ENCODE measurements around the gene ABTB2. TPM values are rescaled to one million over a fixed set of nuclear protein-coding genes. Genes with fewer than 3 reads are reported as not detected.

ABTB2 gene
- total and polyA plus RNA-seq, 2 of the 8 experiments (the other 6 are each of a cell fraction or from before 2014, with no cell fraction given), result 7.7 to 10.2 TPM

DNA sequence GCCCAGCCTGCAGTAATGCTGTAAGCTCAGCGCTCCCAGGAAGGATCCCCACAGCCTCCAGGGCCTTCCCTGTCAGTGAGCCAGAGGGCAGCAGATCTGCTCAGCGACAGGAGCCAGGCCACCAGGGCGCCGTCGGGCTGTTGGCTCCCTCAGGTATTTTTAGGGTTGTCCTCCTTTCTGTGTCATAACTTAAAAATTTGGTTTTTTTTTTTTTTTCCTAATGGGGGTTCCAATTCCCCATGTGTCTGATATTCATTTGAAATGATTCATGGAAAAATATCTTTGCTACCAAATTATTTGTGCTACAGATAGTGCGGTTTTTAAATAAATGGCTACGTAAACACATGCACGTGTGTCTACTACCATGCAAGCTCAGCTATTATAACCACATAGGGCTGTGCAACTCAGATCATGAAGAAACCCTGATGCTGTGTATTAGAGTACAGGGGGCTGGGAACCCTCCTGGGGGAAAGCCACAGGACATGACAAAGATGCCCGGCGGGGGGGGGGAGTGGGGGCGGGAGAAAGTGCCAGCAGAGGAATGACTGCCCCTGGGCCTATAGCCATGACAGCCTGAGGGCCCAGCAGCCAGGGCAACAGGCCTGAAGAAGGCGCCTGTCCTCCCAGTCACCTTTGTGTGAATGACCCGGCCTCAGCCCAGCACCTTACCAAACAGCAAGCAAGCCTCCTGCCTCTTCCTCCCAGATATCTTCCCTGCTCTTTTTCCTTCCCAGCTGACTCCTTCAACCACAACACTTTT is 163.1 kb downstream of the ABTB2 start:
- no peak overlapping the region for H2BK20ac ChIP-seq (ENCODE audit: low read length)
- H3K23ac ChIP-seq (ENCODE audit: insufficient read length), result no peak overlapping the region
- H2BK5ac ChIP-seq (ENCODE audit: low read depth, low read length), result 0 out of 2 replicates have a peak overlapping the region, but pooled peaks have one; percentile 66
- no peaks in the 10 kb centered on the region for H3K27me3 ChIP-seq (replicated peaks in 1 of 4; ENCODE audit: control insufficient read depth in 3 of 4, extremely low read depth in 1 of 4, insufficient read depth in 3 of 4, low read length in 3 of 4)
- no peak overlapping the region for H3K18ac ChIP-seq (ENCODE audit: extremely low read depth, low read length)
- no peak overlapping the region for H3K4me3 ChIP-seq (ENCODE audit: extremely low read depth in 1 of 4, insufficient read depth in 2 of 4, low read depth in 3 of 4, low read length in 4 of 4)
- CTCF ChIA-PET (ENCODE audit: partially characterized antibody), result interaction anchor here (0.6 to 2.4 kb wide), 20 partner anchors 8 to 163 kb away, joined by 3 to 14 read pairs (median 4); partner anchors contain the start of gene ABTB2
- no peaks in the 10 kb centered on the region for H3K9me3 ChIP-seq (ENCODE audit: insufficient read depth in 2 of 2, low read depth in 1 of 2, low read length in 1 of 2)
- no peak overlapping the region for H4K5ac ChIP-seq (ENCODE audit: insufficient read length, low read depth, low read length)
- no peak overlapping the region for H4K91ac ChIP-seq (replicated peaks; ENCODE audit: insufficient read length, low read length)
- no peak overlapping the region; the same call in 1 of the 2 replicates for H2AK5ac ChIP-seq (ENCODE audit: low read depth, low read length)
- H4K20me1 ChIP-seq (replicated peaks in 1 of 2; ENCODE audit: control insufficient read depth in 1 of 2, insufficient read depth in 2 of 2, low read length in 2 of 2), result no peaks in the 10 kb centered on the region
- H3K4me1 ChIP-seq (replicated peaks in 1 of 4; ENCODE audit: control insufficient read depth in 3 of 4, insufficient read depth in 4 of 4, low read length in 3 of 4), result peaks cover 0 to 13% (median 3%) of the 10 kb centered on the region in 4 experiments; a peak in 4 of 7 replicates
- no peak overlapping the region; a peak in 1 of 7 replicates for H3K9ac ChIP-seq (replicated peaks in 1 of 4; ENCODE audit: extremely low read depth in 1 of 4, low read depth in 3 of 4, low read length in 3 of 4)
- H2BK15ac ChIP-seq (ENCODE audit: low read length), result no peak overlapping the region
- FAIRE-seq, result no peak
- no peak overlapping the region for H3K4ac ChIP-seq (replicated peaks; ENCODE audit: insufficient read length, low read depth, low read length)
- peaks cover 1% of the 10 kb centered on the region for H3K79me1 ChIP-seq (ENCODE audit: low read depth, low read length)
- no peaks in the 10 kb centered on the region for H3K23me2 ChIP-seq (ENCODE audit: low read depth, low read length)
- 89% methylated on average over 10 of the region's 13 CpGs; no CpG with 5 or more reads in 1 of the 2 experiments for WGBS, 2 experiments (ENCODE audit: extremely low coverage in 1 of 2, insufficient coverage in 1 of 2, insufficient read length in 1 of 2, insufficient replicate concordance in 2 of 2, low coverage in 1 of 2, low lambda C conversion rate in 2 of 2, missing lambda C conversion rate in 1 of 2)
- DNase-seq (ENCODE audit: low read depth in 1 of 2, low spot score in 2 of 2), result no peak
- H4K8ac ChIP-seq (ENCODE audit: extremely low read depth, insufficient read depth, low read length), result no peak overlapping the region
- H3K36me3 ChIP-seq (ENCODE audit: control insufficient read depth in 2 of 4, insufficient read depth in 4 of 4, low read length in 3 of 4), result no peaks in the 10 kb centered on the region
- no peak overlapping the region for H2BK12ac ChIP-seq (ENCODE audit: low read depth, low read length)
- H2BK120ac ChIP-seq (replicated peaks; ENCODE audit: low read depth, low read length), result no peak overlapping the region
- H3K27ac ChIP-seq (ENCODE audit: low read depth, low read length), result no peak overlapping the region
- H3K79me2 ChIP-seq (ENCODE audit: control insufficient read depth in 1 of 2, insufficient read depth in 2 of 2, low read length in 2 of 2), result no peaks in the 10 kb centered on the region
- POLR2A ChIA-PET (ENCODE audit: partially characterized antibody), result interaction anchor here (2.5 kb wide), 1 partner anchor 10 kb away, joined by 7 read pairs; no protein-coding TSS in a partner anchor
- H3K14ac ChIP-seq (ENCODE audit: insufficient read length), result no peak overlapping the region
- no peak overlapping the region for H2AFZ ChIP-seq (ENCODE audit: low read length)
- H3K56ac ChIP-seq (replicated peaks; ENCODE audit: insufficient read length, low read depth, low read length), result no peak overlapping the region
- H3K4me2 ChIP-seq (ENCODE audit: insufficient read depth in 1 of 2, low read depth in 2 of 2, low read length in 2 of 2), result no peak overlapping the region
- TF ChIP-seq, protein P1, sequence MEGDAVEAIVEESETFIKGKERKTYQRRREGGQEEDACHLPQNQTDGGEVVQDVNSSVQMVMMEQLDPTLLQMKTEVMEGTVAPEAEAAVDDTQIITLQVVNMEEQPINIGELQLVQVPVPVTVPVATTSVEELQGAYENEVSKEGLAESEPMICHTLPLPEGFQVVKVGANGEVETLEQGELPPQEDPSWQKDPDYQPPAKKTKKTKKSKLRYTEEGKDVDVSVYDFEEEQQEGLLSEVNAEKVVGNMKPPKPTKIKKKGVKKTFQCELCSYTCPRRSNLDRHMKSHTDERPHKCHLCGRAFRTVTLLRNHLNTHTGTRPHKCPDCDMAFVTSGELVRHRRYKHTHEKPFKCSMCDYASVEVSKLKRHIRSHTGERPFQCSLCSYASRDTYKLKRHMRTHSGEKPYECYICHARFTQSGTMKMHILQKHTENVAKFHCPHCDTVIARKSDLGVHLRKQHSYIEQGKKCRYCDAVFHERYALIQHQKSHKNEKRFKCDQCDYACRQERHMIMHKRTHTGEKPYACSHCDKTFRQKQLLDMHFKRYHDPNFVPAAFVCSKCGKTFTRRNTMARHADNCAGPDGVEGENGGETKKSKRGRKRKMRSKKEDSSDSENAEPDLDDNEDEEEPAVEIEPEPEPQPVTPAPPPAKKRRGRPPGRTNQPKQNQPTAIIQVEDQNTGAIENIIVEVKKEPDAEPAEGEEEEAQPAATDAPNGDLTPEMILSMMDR (IDR thresholded peaks at IDR 0.05; ENCODE audit: control extremely low read depth in 1 of 3, insufficient read depth in 1 of 3, low read depth in 1 of 3, low read length in 3 of 3), result peak; percentile 38 to 43 (median 42); a peak in 3 of 4 replicates
- TF ChIP-seq NRF1 (IDR thresholded peaks at IDR 0.05; ENCODE audit: low read depth, low read length) (no peak), CHD1 (IDR thresholded peaks at IDR 0.05; ENCODE audit: low read depth, low read length) (no peak), RBBP5 (IDR thresholded peaks at IDR 0.05; ENCODE audit: borderline replicate concordance, low read depth, low read length) (no peak), HDAC6 (IDR thresholded peaks at IDR 0.05; ENCODE audit: low read depth, low read length) (no peak), RAD21 (IDR thresholded peaks at IDR 0.05 in 1 of 2, conservative IDR thresholded peaks at IDR 0.05 in 1 of 2; ENCODE audit: low read depth in 2 of 2, low read length in 2 of 2) (peak in 1 of 2 experiments; percentile 52; a peak in 2 of 4 replicates), TEAD4 (IDR thresholded peaks at IDR 0.05; ENCODE audit: low read depth, low read length) (no peak), FOSL1 (IDR thresholded peaks at IDR 0.05; ENCODE audit: insufficient read depth, low read depth, low read length) (no peak), CEBPB (IDR thresholded peaks at IDR 0.05; ENCODE audit: low read depth, low read length) (no peak)
